Left ventricle myocardium inferior (tissue), 1 donor: ENCODE results near the gene SF3B5. TPM values are rescaled to one million over a fixed set of nuclear protein-coding genes. Genes with fewer than 3 reads are reported as not detected.

Experiments used
- DNase-seq: peaks from one replicate; pipeline ENCODE4 v3.0.0-alpha.2; 2020
- H3K27ac ChIP-seq: fragments of 200-600 bp; replicated peaks from 2 replicates; pipeline ENCODE4 v1.8.0; 2021
- H3K27me3 ChIP-seq: fragments of 200-600 bp; 2 replicates; pipeline ENCODE4 v1.8.0; 2021; ENCODE audit warnings: low read depth
- H3K36me3 ChIP-seq: fragments of 200-600 bp; 2 replicates; pipeline ENCODE4 v1.8.0; 2021
- H3K4me1 ChIP-seq: fragments of 200-600 bp; 2 replicates; pipeline ENCODE4 v1.8.0; 2021
- H3K4me3 ChIP-seq: fragments of 200-600 bp; 2 replicates; pipeline ENCODE4 v1.8.0; 2021; ENCODE audit warnings: mild to moderate bottlenecking, moderate library complexity
- H3K9me3 ChIP-seq: fragments of 200-600 bp; replicated peaks from 2 replicates; pipeline ENCODE4 v1.8.0; 2021
- CTCF ChIP-seq: fragments of 200-600 bp; IDR thresholded peaks from 2 replicates; pipeline ENCODE4 v1.8.0; 2021; ENCODE audit warnings: antibody characterized with exemption, mild to moderate bottlenecking, borderline replicate concordance
- intact Hi-C: fragments of 100-400 bp; cut with micrococcal nuclease; formaldehyde crosslinking; loops from one replicate; pipeline ENCODE4 v1.11.0; 2022
- total RNA-seq: library from RNA; stranded (reverse); fragmentation: NEBNext Ultra II Directional; extraction: Animal tissue kit (Norgen Biotek cat#: 25700); gene quantifications from one replicate; pipeline ENCODE4 v1.2.1, GENCODE V29; 2021
- donor health status: DM: no; HTN: yes; CAD: no; lungs with severe emphysema.

Gene SF3B5
- total RNA-seq, 1 donor from 2014 or later: 131 TPM

GRCh38 chr6:144093658-144094057, 1.7 kb downstream of the SF3B5 start:
- DNase-seq: no peak
- Histone ChIP-seq H3K4me3 (peak overlapping the region; percentile 91), H3K9me3 (no peaks in the 10 kb centered on the region), H3K4me1 (peaks cover 23% of the 10 kb centered on the region), H3K27me3 (no peaks in the 10 kb centered on the region), H3K27ac (no peak overlapping the region), H3K36me3 (no peaks in the 10 kb centered on the region)
- TF ChIP-seq CTCF: no peak
- intact Hi-C loops: no loop called here

- intact Hi-C loops: no loop called here
- no peak overlapping the region for H3K4me3 ChIP-seq
These were observed 2.1 kb downstream of the SF3B5 start for GRCh38 chr6:144093236-144093635.

GRCh38 chr6:144090384-144090783, 5.0 kb downstream of the SF3B5 start:
- no peak for TF ChIP-seq CTCF
- intact Hi-C loops: no loop called here

More at GRCh38 chr6:144093236-144093635, 2.1 kb downstream of the SF3B5 start:
- DNase-seq: no peak
- peaks cover 23% of the 10 kb centered on the region for H3K4me1 ChIP-seq
- no peak for TF ChIP-seq CTCF
- H3K36me3 ChIP-seq: no peaks in the 10 kb centered on the region
- H3K27ac ChIP-seq: no peak overlapping the region
- H3K27me3 ChIP-seq: no peaks in the 10 kb centered on the region
- H3K9me3 ChIP-seq: no peaks in the 10 kb centered on the region

GRCh38 chr6:144087789-144088426, 7.5 kb downstream of the SF3B5 start:
- Histone ChIP-seq H3K27me3 (no peaks in the 10 kb centered on the region), H3K4me3 (no peak overlapping the region), H3K9me3 (no peaks in the 10 kb centered on the region), H3K36me3 (peaks cover 4% of the 10 kb centered on the region), H3K27ac (no peak overlapping the region), H3K4me1 (no peaks in the 10 kb centered on the region)
- TF ChIP-seq CTCF: no peak
- intact Hi-C loops: no loop called here
- DNase-seq: no peak

More at GRCh38 chr6:144090384-144090783, 5.0 kb downstream of the SF3B5 start:
- Histone ChIP-seq H3K27ac (no peak overlapping the region), H3K4me3 (no peak overlapping the region), H3K27me3 (no peaks in the 10 kb centered on the region), H3K36me3 (peaks cover 3% of the 10 kb centered on the region), H3K4me1 (peaks cover 18% of the 10 kb centered on the region), H3K9me3 (no peaks in the 10 kb centered on the region)
- no peak for DNase-seq

GRCh38 chr6:144086959-144087358, 8.4 kb downstream of the SF3B5 start:
- Histone ChIP-seq H3K27ac (no peak overlapping the region), H3K4me3 (no peak overlapping the region), H3K27me3 (no peaks in the 10 kb centered on the region), H3K36me3 (peaks cover 4% of the 10 kb centered on the region), H3K4me1 (no peaks in the 10 kb centered on the region), H3K9me3 (no peaks in the 10 kb centered on the region)
- DNase-seq: no peak
- intact Hi-C loops: no loop called here
- no peak for TF ChIP-seq CTCF
